Measurements from ENCODE around the gene SPTY2D1. TPM values are rescaled to one million over a fixed set of nuclear protein-coding genes. Genes with fewer than 3 reads are reported as not detected.

The SPTY2D1 gene
- total RNA-seq, 5 donors from 2014 or later (not counting 1 experiment from before 2014, with no cell fraction given): 18.2 to 46.2 (median 22.2) TPM

DNA sequence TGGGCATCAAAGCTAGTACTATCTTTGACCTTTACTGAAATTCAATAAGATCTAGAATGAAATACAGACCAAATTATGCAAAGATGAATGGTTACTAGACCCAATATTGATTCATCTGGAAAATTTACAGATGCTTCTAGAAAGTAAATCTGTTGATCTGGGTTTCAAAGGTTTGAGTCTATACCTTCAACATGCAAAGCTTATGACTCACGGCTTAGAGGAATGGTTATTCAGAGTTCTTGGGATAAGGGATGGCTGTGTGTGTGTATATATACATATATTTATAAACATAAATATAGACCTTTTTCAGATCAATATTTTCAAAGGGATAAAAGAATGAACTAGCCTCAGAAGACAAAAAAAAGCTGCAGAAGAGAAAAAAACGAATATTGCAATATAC, 1.3 kb downstream of the SPTY2D1 start:
- Mint-ChIP-seq H3K36me3 (peaks cover 3% of the 10 kb centered on the region), H3K4me1 (peaks cover 41 to 48% (median 47%) of the 10 kb centered on the region in 3 donors), H3K27me3 (peaks cover 0 to 4% of the 10 kb centered on the region in 2 donors), H3K9me3 (no peaks in the 10 kb centered on the region), H3K27ac (peak overlapping the region; percentile 43 to 100), H3K4me3 (peak overlapping the region; percentile 88 to 97 (median 93))
- Histone ChIP-seq H3K36me3 (ENCODE audit: control insufficient read depth in 2 of 2, extremely low read depth in 1 of 2, insufficient read depth in 1 of 2, low read length in 1 of 2) (no peaks in the 10 kb centered on the region), H3K4me3 (ENCODE audit: control insufficient read depth in 1 of 2, extremely low read depth in 1 of 2, low read length in 1 of 2) (no peak overlapping the region), H3K9me3 (no peaks in the 10 kb centered on the region), H3K27ac (ENCODE audit: low read length) (peak overlapping the region; percentile 94), H3K27me3 (replicated peaks in 1 of 2; ENCODE audit: control insufficient read depth in 2 of 2, extremely low read depth in 1 of 2, insufficient read depth in 2 of 2, low read length in 1 of 2) (no peaks in the 10 kb centered on the region), H3K4me1 (ENCODE audit: control insufficient read depth in 1 of 2, extremely low read depth in 1 of 2, insufficient read depth in 2 of 2, low read length in 2 of 2) (peaks cover 9 to 21% of the 10 kb centered on the region in 2 experiments)
- 0% methylated on average over 1 of the region's 2 CpGs for WGBS (ENCODE audit: insufficient coverage)
- CTCF ChIA-PET: interaction anchor here (0.6 to 2.3 kb wide), 11 partner anchors 19 to 99 kb away, joined by 3 to 10 read pairs (median 4); no protein-coding TSS in a partner anchor
- POLR2A ChIA-PET: interaction anchor here (0.6 to 2.8 kb wide), 11 partner anchors 12 to 1446 kb away, joined by 3 to 19 read pairs (median 5); partner anchors contain the start of genes TSG101 (in 1 of the 2) and UEVLD (in 1 of the 2)
- ATAC-seq (replicated peaks in 1 of 4) (no peak), DNase-seq (no peak)

DNA sequence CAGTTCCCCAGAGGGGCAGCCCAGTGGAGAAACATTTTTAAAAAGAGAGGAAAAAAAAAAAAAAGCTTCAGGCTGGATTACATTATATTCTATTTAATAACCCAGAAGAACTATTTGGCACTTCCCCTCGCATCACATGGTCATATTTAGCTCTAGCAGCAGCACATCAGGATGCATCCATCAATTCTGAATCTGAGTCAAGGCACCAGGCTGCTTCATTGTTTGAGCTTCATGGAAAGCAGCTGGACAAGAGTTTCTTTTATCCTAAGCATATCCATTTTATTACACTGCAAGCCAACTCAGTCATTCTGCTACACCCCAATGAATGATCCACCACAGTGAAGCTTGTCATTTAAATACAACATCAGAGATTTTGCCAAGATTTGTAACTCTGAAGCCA, 10.0 kb downstream of the SPTY2D1 start:
- ChIA-PET CTCF (interaction anchor here (0.6 to 1.1 kb wide), 6 partner anchors 26 to 358 kb away, joined by 3 to 4 read pairs (median 3); partner anchors contain the start of gene SAA1 (in 1 of the 2)), POLR2A (interaction anchor here (0.5 to 0.7 kb wide), 4 partner anchors 9 to 143 kb away, joined by 3 to 4 read pairs (median 4); no protein-coding TSS in a partner anchor)
- WGBS (ENCODE audit: insufficient coverage): no CpG with 5 or more reads among the region's 1 CpG
- no peak overlapping the region for H3K27ac Mint-ChIP-seq
- Histone ChIP-seq H3K4me1 (ENCODE audit: control insufficient read depth in 1 of 2, extremely low read depth in 1 of 2, insufficient read depth in 2 of 2, low read length in 2 of 2) (peaks cover 0 to 18% of the 10 kb centered on the region in 2 experiments), H3K9me3 (no peaks in the 10 kb centered on the region), H3K27ac (ENCODE audit: low read length) (no peak overlapping the region), H3K27me3 (replicated peaks in 1 of 2; ENCODE audit: control insufficient read depth in 2 of 2, extremely low read depth in 1 of 2, insufficient read depth in 2 of 2, low read length in 1 of 2) (no peaks in the 10 kb centered on the region), H3K4me3 (ENCODE audit: control insufficient read depth in 1 of 2, extremely low read depth in 1 of 2, low read length in 1 of 2) (no peak overlapping the region), H3K36me3 (ENCODE audit: control insufficient read depth in 2 of 2, extremely low read depth in 1 of 2, insufficient read depth in 1 of 2, low read length in 1 of 2) (no peaks in the 10 kb centered on the region)
- peaks cover 0 to 7% (median 5%) of the 10 kb centered on the region in 3 donors for H3K9me3 Mint-ChIP-seq
- H3K27me3 Mint-ChIP-seq: no peaks in the 10 kb centered on the region
- DNase-seq (no peak), ATAC-seq (replicated peaks in 1 of 4) (no peak)
- H3K4me3 Mint-ChIP-seq: no peak overlapping the region
- peaks cover 35 to 67% (median 58%) of the 10 kb centered on the region in 3 donors for H3K4me1 Mint-ChIP-seq
- peaks cover 15% of the 10 kb centered on the region for H3K36me3 Mint-ChIP-seq

DNA sequence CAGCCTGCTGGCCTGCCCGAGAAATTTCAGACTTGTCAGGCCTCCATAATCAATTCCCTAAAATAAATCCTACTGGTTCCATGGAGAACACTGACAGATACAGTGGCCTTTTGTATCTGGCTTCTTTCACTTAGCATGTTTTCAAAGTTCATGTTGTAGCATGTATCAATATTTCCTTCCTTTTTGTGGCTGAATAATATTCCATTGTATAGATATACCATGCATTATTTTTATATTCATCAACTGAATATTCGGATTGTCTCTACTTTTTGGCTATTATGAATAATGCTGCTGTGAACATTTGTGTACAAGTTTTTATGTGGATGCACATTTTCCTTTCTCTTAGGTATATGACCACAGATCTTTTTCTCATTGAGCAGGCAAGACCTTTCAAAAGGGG, 10.4 kb downstream of the SPTY2D1 start:
- Mint-ChIP-seq H3K27ac (no peak overlapping the region), H3K4me1 (peaks cover 35 to 68% (median 58%) of the 10 kb centered on the region in 3 donors), H3K27me3 (no peaks in the 10 kb centered on the region), H3K36me3 (peaks cover 15% of the 10 kb centered on the region), H3K9me3 (peaks cover 0 to 7% (median 5%) of the 10 kb centered on the region in 3 donors), H3K4me3 (no peak overlapping the region)
- WGBS (ENCODE audit: insufficient coverage): no CpG with 5 or more reads among the region's 2 CpGs
- CTCF ChIA-PET: interaction anchor here in 1 of 2 donors (0.6 to 1.1 kb wide), 2 partner anchors 83 to 99 kb away, joined by 3 to 4 read pairs; no protein-coding TSS in a partner anchor
- POLR2A ChIA-PET: interaction anchor here (0.6 to 0.7 kb wide), 3 partner anchors 10 to 1785 kb away, joined by 4 read pairs; no protein-coding TSS in a partner anchor
- Histone ChIP-seq H3K36me3 (ENCODE audit: control insufficient read depth in 2 of 2, extremely low read depth in 1 of 2, insufficient read depth in 1 of 2, low read length in 1 of 2) (no peaks in the 10 kb centered on the region), H3K4me3 (ENCODE audit: control insufficient read depth in 1 of 2, extremely low read depth in 1 of 2, low read length in 1 of 2) (no peak overlapping the region), H3K9me3 (no peaks in the 10 kb centered on the region), H3K4me1 (ENCODE audit: control insufficient read depth in 1 of 2, extremely low read depth in 1 of 2, insufficient read depth in 2 of 2, low read length in 2 of 2) (peaks cover 4 to 21% of the 10 kb centered on the region in 2 experiments), H3K27me3 (replicated peaks in 1 of 2; ENCODE audit: control insufficient read depth in 2 of 2, extremely low read depth in 1 of 2, insufficient read depth in 2 of 2, low read length in 1 of 2) (no peaks in the 10 kb centered on the region), H3K27ac (ENCODE audit: low read length) (no peak overlapping the region)
- DNase-seq (no peak), ATAC-seq (replicated peaks in 1 of 4) (no peak)

DNA sequence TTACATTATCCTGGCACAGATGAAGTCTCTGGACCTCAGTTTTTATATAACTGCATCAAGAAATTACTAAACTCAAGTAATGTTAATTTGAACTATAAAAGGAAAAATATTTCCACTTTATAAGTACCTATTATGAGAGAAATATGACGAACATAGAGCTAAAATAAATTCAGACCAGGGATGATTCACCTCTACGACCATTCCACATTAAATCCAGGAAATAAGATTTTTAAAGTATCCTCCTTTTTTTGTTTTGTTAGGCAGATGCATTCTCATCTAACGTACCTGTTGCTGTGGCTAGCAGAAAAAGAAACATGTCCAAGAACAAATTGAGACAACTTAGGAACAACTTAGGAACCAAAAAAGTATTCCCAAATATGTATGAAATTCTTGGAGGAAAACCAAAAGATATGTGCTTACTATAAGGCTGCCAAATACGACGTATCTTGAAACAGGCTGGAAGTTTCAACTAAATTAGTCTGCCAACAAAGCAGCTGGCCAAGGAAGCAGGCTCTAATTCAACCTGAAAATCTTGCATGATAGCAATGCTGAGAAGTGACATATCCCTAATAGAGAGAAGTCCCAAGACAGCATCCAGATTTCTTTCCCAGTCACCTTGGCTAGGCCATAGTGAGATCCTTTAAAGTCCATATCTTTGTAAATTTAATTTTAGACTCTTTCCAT, 15.7 kb downstream of the SPTY2D1 start:
- Mint-ChIP-seq H3K4me1 (peaks cover 55 to 72% (median 64%) of the 10 kb centered on the region in 3 donors), H3K36me3 (peaks cover 25% of the 10 kb centered on the region), H3K9me3 (no peaks in the 10 kb centered on the region), H3K4me3 (peak overlapping the region; percentile 51 to 66 (median 57)), H3K27ac (peak overlapping the region; percentile 30 to 60), H3K27me3 (no peaks in the 10 kb centered on the region)
- Histone ChIP-seq H3K4me3 (ENCODE audit: control insufficient read depth in 1 of 2, extremely low read depth in 1 of 2, low read length in 1 of 2) (no peak overlapping the region), H3K27me3 (replicated peaks in 1 of 2; ENCODE audit: control insufficient read depth in 2 of 2, extremely low read depth in 1 of 2, insufficient read depth in 2 of 2, low read length in 1 of 2) (no peaks in the 10 kb centered on the region), H3K4me1 (ENCODE audit: control insufficient read depth in 1 of 2, extremely low read depth in 1 of 2, insufficient read depth in 2 of 2, low read length in 2 of 2) (peaks cover 10 to 31% of the 10 kb centered on the region in 2 experiments), H3K27ac (ENCODE audit: low read length) (peak overlapping the region; percentile 30), H3K36me3 (ENCODE audit: control insufficient read depth in 2 of 2, extremely low read depth in 1 of 2, insufficient read depth in 1 of 2, low read length in 1 of 2) (peaks cover 8 to 25% of the 10 kb centered on the region in 2 donors), H3K9me3 (no peaks in the 10 kb centered on the region)
- ATAC-seq (replicated peaks in 1 of 4) (no peak), DNase-seq (no peak)
- no CpG with 5 or more reads among the region's 5 CpGs for WGBS (ENCODE audit: insufficient coverage)
- ChIA-PET CTCF (interaction anchor here (0.7 to 1.0 kb wide), 8 partner anchors 10 to 1797 kb away, joined by 3 to 5 read pairs (median 4); partner anchors contain the start of gene SPTY2D1 (in 1 of the 2)), POLR2A (interaction anchor here (0.5 to 1.4 kb wide), 6 partner anchors 11 to 92 kb away, joined by 3 to 8 read pairs (median 3); partner anchors contain the start of genes SPTY2D1 (in 1 of the 2), TSG101 (in 1 of the 2) and UEVLD (in 1 of the 2))

DNA sequence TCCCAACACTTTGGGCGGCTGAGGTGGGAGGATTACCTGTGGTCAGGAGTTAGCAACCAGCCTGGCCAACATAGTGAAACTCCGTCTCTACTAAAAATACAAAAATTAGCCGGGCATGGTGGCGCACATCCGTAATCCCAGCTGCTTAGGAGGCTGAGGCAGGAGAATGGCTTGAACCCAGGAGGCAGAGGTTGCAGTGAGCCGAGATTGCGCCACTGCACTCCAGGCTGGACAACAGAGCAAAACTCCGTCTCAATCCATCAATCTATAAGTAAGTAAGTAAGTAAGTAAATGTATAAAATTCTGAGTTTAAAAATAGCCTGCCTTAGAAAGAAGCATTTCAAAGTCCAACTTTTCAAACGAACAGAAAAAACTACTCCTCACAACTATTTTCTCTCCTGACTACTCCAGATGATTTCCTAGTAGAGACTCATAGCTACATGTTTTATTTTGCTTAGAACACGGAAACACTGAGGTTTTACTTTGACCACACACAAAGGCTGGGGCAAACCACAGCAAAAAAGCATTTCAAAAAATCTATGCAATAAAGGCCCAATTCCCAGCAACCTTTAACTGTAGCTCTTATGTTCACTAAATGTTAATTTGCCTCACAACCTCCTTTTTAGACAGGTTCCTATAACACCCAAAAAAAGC, 16.3 kb downstream of the SPTY2D1 start:
- Histone ChIP-seq H3K27me3 (replicated peaks in 1 of 2; ENCODE audit: control insufficient read depth in 2 of 2, extremely low read depth in 1 of 2, insufficient read depth in 2 of 2, low read length in 1 of 2) (no peaks in the 10 kb centered on the region), H3K27ac (ENCODE audit: low read length) (peak overlapping the region; percentile 30), H3K36me3 (ENCODE audit: control insufficient read depth in 2 of 2, extremely low read depth in 1 of 2, insufficient read depth in 1 of 2, low read length in 1 of 2) (peaks cover 8 to 25% of the 10 kb centered on the region in 2 donors), H3K4me1 (ENCODE audit: control insufficient read depth in 1 of 2, extremely low read depth in 1 of 2, insufficient read depth in 2 of 2, low read length in 2 of 2) (peaks cover 10 to 31% of the 10 kb centered on the region in 2 experiments), H3K4me3 (ENCODE audit: control insufficient read depth in 1 of 2, extremely low read depth in 1 of 2, low read length in 1 of 2) (peak overlapping the region; percentile 16 to 18), H3K9me3 (no peaks in the 10 kb centered on the region)
- peak; percentile 60 to 94 (median 90) for ATAC-seq (replicated peaks in 1 of 4)
- CTCF ChIA-PET: interaction anchor here in 1 of 2 donors (0.6 to 1.0 kb wide), 8 partner anchors 11 to 262 kb away, joined by 3 to 5 read pairs (median 4); partner anchors contain the start of gene SPTY2D1
- H3K9me3 Mint-ChIP-seq: no peaks in the 10 kb centered on the region
- peak overlapping the region; percentile 30 to 60 for H3K27ac Mint-ChIP-seq
- POLR2A ChIA-PET: interaction anchor here (0.5 to 1.4 kb wide), 8 partner anchors 12 to 224 kb away, joined by 3 to 8 read pairs (median 3); partner anchors contain the start of genes SPTY2D1 (in 2 of the 2), LDHA (in 1 of the 2), TSG101 (in 1 of the 2) and UEVLD (in 1 of the 2)
- no peaks in the 10 kb centered on the region for H3K27me3 Mint-ChIP-seq
- H3K4me3 Mint-ChIP-seq: peak overlapping the region; percentile 51 to 66 (median 57)
- H3K36me3 Mint-ChIP-seq: peaks cover 29% of the 10 kb centered on the region
- no CpG with 5 or more reads among the region's 10 CpGs for WGBS (ENCODE audit: insufficient coverage)
- peak in 26 of 35 experiments; percentile 6 to 67 (median 24) for DNase-seq
- H3K4me1 Mint-ChIP-seq: peaks cover 58 to 67% (median 59%) of the 10 kb centered on the region in 3 donors

All from T-cell (primary cell).